SH-SY5Y (cell line): ENCODE measurements around the gene RNF175.

Experiments
- GATA2 ChIP-seq: IDR thresholded peaks from 2 replicates; pipeline ENCODE4 v1.6.1; 2011; ENCODE audit warnings: mild to moderate bottlenecking, low read depth, low read length
- GATA3 ChIP-seq: IDR thresholded peaks from 2 replicates; pipeline ENCODE4 v1.6.1; 2011; ENCODE audit warnings: low read depth, mild to moderate bottlenecking, low read length, moderate library complexity

- TF ChIP-seq GATA2 (no peak), GATA3 (no peak)
Observed at GRCh38 chr4:153725136-153725830, 34.5 kb downstream of the RNF175 start.
